PC-3 (cell line): ENCODE results near the gene ARF1. TPM values are rescaled to one million over a fixed set of nuclear protein-coding genes. Genes with fewer than 3 reads are reported as not detected.

ENCODE experiments used
- ATAC-seq: fragments of 200-7000 bp; cut with Tn5 transposase; 2 replicates; pipeline ENCODE4 v1.9.1; 2020; ENCODE audit warnings: mild to moderate bottlenecking, moderate library complexity
- BruUV-seq: library from RNA; stranded (reverse); fragments of 400-500 nt; replicated peaks from 2 replicates; lab custom pipeline; 2021; lab: Mats Ljungman, UMichigan
- CTCF ChIA-PET: fragments of 300-600 bp; sonication (Branson Sonifier 250); formaldehyde crosslinking; loops from one replicate; lab custom pipeline; 2022; ENCODE audit warnings: antibody characterized with exemption; lab: Charles Lee
- POLR2A ChIA-PET: fragments of 300-600 bp; sonication (Branson Sonifier 250); formaldehyde crosslinking; loops from one replicate; lab custom pipeline; 2022; ENCODE audit warnings: antibody characterized with exemption; ENCODE audit not compliant: unreplicated experiment; lab: Charles Lee
- DNase-seq: peaks from one replicate; pipeline ENCODE4 v3.0.0-alpha.2; 2015
- H2AFZ ChIP-seq: fragments of 300-600 bp; sonication (generic); 2 replicates; pipeline ENCODE4 v1.6.0; 2016; ENCODE audit warnings: antibody characterized with exemption, low read length
- H3F3A ChIP-seq: fragments of 300-600 bp; sonication (generic); one replicate; pipeline ENCODE4 v1.6.0; 2017; ENCODE audit warnings: antibody characterized with exemption, low read length, control low read depth, mild to moderate bottlenecking; ENCODE audit not compliant: unreplicated experiment
- H3K27ac ChIP-seq: fragments of 300-600 bp; sonication (generic); 2 replicates; pipeline ENCODE4 v1.5.1; 2016; ENCODE audit warnings: mild to moderate bottlenecking, low read length
- H3K27me3 ChIP-seq: fragments of 300-600 bp; sonication (generic); 2 replicates; pipeline ENCODE4 v1.6.1; 2016; ENCODE audit warnings: low read length, mixed read lengths
- H3K36me3 ChIP-seq: fragments of 300-600 bp; sonication (generic); 2 replicates; pipeline ENCODE4 v1.6.1; 2016; ENCODE audit warnings: low read depth, mixed run types, low read length, mixed read lengths
- H3K4me1 ChIP-seq: fragments of 300-600 bp; sonication (generic); 2 replicates; pipeline ENCODE4 v1.5.1; 2016; ENCODE audit warnings: low read length; ENCODE audit not compliant: insufficient read depth
- H3K4me2 ChIP-seq: fragments of 300-600 bp; sonication (generic); 2 replicates; pipeline ENCODE4 v1.6.0; 2016; ENCODE audit warnings: low read length
- H3K4me3 ChIP-seq: fragments of 300-600 bp; sonication (generic); 2 replicates; pipeline ENCODE4 v1.5.1; 2016; ENCODE audit warnings: mild to moderate bottlenecking, low read length, mixed read lengths
- H3K79me2 ChIP-seq: fragments of 300-600 bp; sonication (generic); 2 replicates; pipeline ENCODE4 v1.6.1; 2017; ENCODE audit warnings: low read length, mixed read lengths
- H3K9ac ChIP-seq: fragments of 300-600 bp; sonication (generic); 2 replicates; pipeline ENCODE4 v1.6.0; 2016; ENCODE audit warnings: mild to moderate bottlenecking, low read length
- H3K9me2 ChIP-seq: fragments of 300-600 bp; sonication (generic); replicated peaks from 2 replicates; pipeline ENCODE4 v1.6.1; 2016; ENCODE audit warnings: mixed run types, low read length, mixed read lengths
- H3K9me3 ChIP-seq: fragments of 300-600 bp; sonication (generic); 2 replicates; pipeline ENCODE4 v1.6.1; 2016; ENCODE audit warnings: low read length, mixed read lengths
- H4K20me1 ChIP-seq: fragments of 300-600 bp; sonication (generic); 2 replicates; pipeline ENCODE4 v1.6.1; 2016; ENCODE audit warnings: low read length, mixed read lengths
- CTCF ChIP-seq: fragments of 300-600 bp; sonication (generic); conservative IDR thresholded peaks from 2 replicates; pipeline ENCODE4 v1.5.1; 2017; ENCODE audit warnings: antibody characterized with exemption, low read depth, mild to moderate bottlenecking, low read length
- EZH2 ChIP-seq: fragments of 300-600 bp; sonication (generic); IDR thresholded peaks from one replicate; pipeline ENCODE4 v1.6.1; 2017; ENCODE audit warnings: antibody characterized with exemption, mild to moderate bottlenecking, low read length; ENCODE audit not compliant: unreplicated experiment
- EZH2phosphoT487 ChIP-seq: fragments of 300-600 bp; sonication (generic); IDR thresholded peaks from 2 replicates; pipeline ENCODE4 v1.6.1; 2018; ENCODE audit warnings: mild to moderate bottlenecking, antibody characterized with exemption, low read length, borderline replicate concordance
- intact Hi-C: fragments of 100-400 bp; cut with micrococcal nuclease; formaldehyde crosslinking; loops from 2 replicates; pipeline ENCODE4 v1.9.0; 2023
- total RNA-seq: library from RNA; depleted of rRNA; stranded (reverse); fragments of >200 nt; gene quantifications from 2 replicates; pipeline ENCODE4 v1.2.3, GENCODE V29; 2014

Gene ARF1
- total RNA-seq, 1 experiment from 2014 or later = 688 TPM

DNA sequence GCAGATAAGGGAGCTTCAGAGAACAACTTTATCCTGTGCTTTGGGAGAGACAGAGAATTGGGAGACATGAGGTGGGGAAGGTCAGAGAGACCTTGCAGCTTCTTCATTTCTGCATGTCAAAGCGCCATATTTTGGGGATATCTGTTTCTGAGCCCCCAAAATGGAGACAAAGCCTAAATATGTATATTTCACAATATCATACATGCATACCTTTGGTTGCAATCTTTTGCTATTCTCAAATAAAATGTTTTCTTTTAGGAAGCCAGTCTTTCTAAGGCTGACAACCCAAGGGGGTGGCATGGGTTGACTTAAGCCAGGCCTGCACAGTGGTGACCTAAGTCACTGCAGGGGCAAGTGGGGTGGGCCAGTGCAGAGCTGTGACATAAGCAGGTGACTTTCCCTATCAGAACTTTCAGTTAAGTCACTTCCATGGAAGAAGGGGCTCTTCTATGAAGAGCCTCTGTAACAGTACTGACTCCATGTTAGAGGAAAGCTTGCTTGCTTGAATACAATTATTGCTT lies 40.5 kb downstream of the ARF1 start:
- Histone ChIP-seq H2AFZ (no peak overlapping the region), H3K4me3 (no peak overlapping the region), H3K4me1 (no peaks in the 10 kb centered on the region), H3K27ac (no peak overlapping the region), H3K27me3 (no peaks in the 10 kb centered on the region), H3K9me2 (no peaks in the 10 kb centered on the region), H3K4me2 (no peak overlapping the region), H3K9ac (no peak overlapping the region), H4K20me1 (no peaks in the 10 kb centered on the region), H3K79me2 (no peaks in the 10 kb centered on the region), H3K9me3 (peaks cover 14% of the 10 kb centered on the region), H3F3A (no peaks in the 10 kb centered on the region), H3K36me3 (peaks cover 4% of the 10 kb centered on the region; the same call in 1 of the 2 replicates)
- intact Hi-C loops = no loop called here
- CTCF ChIA-PET = interaction anchor here (1.2 kb wide), 1 partner anchor 124 kb away, joined by 3 read pairs; no protein-coding TSS in a partner anchor
- ATAC-seq (no peak), DNase-seq (no peak)
- TF ChIP-seq EZH2phosphoT487 = no peak
- POLR2A ChIA-PET = no interaction called here
- BruUV-seq = no TSS peak

DNA sequence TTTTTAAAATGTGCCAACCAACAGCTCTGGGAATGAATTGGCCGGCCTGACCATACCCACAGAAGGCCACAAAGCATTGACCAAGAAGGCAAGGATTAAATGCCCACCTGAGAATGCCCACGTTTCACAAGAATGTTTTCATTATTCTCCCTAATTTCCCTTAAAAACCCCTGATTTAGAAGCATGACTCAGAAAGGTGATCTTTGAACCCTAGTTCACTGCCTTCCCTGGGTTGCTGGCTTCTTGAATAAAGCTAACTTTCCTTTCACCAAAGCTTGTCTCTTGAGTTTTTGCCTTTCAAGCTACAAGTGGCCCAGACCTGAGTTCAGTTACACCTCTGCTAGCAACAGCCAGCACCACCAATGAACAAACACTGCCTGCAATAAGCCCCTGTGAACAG lies 41.0 kb downstream of the ARF1 start:
- Histone ChIP-seq H3K4me3 (no peak overlapping the region), H3K9me3 (peaks cover 9% of the 10 kb centered on the region; the same call in 1 of the 2 replicates), H3K4me2 (no peak overlapping the region), H2AFZ (no peak overlapping the region), H3K9ac (no peak overlapping the region), H3F3A (no peaks in the 10 kb centered on the region), H3K27me3 (no peaks in the 10 kb centered on the region), H3K27ac (no peak overlapping the region), H3K79me2 (no peaks in the 10 kb centered on the region), H3K36me3 (no peaks in the 10 kb centered on the region), H3K4me1 (no peaks in the 10 kb centered on the region), H3K9me2 (no peaks in the 10 kb centered on the region), H4K20me1 (no peaks in the 10 kb centered on the region)
- intact Hi-C loops = no loop called here
- ChIA-PET CTCF (no interaction called here), POLR2A (no interaction called here)
- no peak for TF ChIP-seq EZH2phosphoT487
- TF ChIP-seq CTCF = no peak
- TF ChIP-seq EZH2 = no peak
- no TSS peak for BruUV-seq
- no peak for ATAC-seq
- no peak for DNase-seq

GRCh38 chr1:228125185-228125584 lies 42.7 kb downstream of the ARF1 start:
- no peaks in the 10 kb centered on the region for H3K27me3 ChIP-seq
- no peaks in the 10 kb centered on the region for H4K20me1 ChIP-seq
- DNase-seq (no peak), ATAC-seq (no peak)
- TF ChIP-seq CTCF (no peak), EZH2 (no peak), EZH2phosphoT487 (no peak)
- H3K4me2 ChIP-seq = no peak overlapping the region
- no peaks in the 10 kb centered on the region for H3K9me2 ChIP-seq
- H3K4me3 ChIP-seq = no peak overlapping the region
- no peaks in the 10 kb centered on the region for H3K79me2 ChIP-seq
- POLR2A ChIA-PET = no interaction called here
- CTCF ChIA-PET = no interaction called here
- no TSS peak for BruUV-seq
- intact Hi-C loops = no loop called here
- no peak overlapping the region for H3K27ac ChIP-seq
- H3K36me3 ChIP-seq = no peaks in the 10 kb centered on the region
- no peak overlapping the region for H3K9ac ChIP-seq
- H3K4me1 ChIP-seq = no peaks in the 10 kb centered on the region
- no peaks in the 10 kb centered on the region for H3F3A ChIP-seq
- no peak overlapping the region for H2AFZ ChIP-seq
- H3K9me3 ChIP-seq = no peaks in the 10 kb centered on the region
